Activated gamma-delta T cell treated with anti-CD3 and anti-CD28 coated beads, Interleukin-2, amount 50 U/mL, for 16 hours (primary cell): ENCODE measurements around the gene P2RX3.
"Not testable (repeated sequence)": the region's sequence is repeated elsewhere in the genome, so short reads cannot be mapped to it uniquely, and the experiment has no call there.

ENCODE experiments used
- DNase-seq: peaks from one replicate; pipeline ENCODE4 v3.0.0-alpha.2; 2020; ENCODE audit warnings: low read depth

The P2RX3 gene

GRCh38 chr11:57338142-57338541, at the start of gene P2RX3:
P2RX3 (plus strand) TSS chr11:57338352; CDS start chr11:57338551, 199 bp downstream.
- no peak for DNase-seq

GRCh38 chr11:57288771-57289579, 49.2 kb upstream of the P2RX3 start:
- no peak for DNase-seq

GRCh38 chr11:57290288-57290687, 47.9 kb upstream of the P2RX3 start:
- DNase-seq = no peak

GRCh38 chr11:57294225-57295131, 43.7 kb upstream of the P2RX3 start:
- DNase-seq = no peak

- not testable (repeated sequence) for DNase-seq
Observed at GRCh38 chr11:57296205-57296604, 41.9 kb upstream of the P2RX3 start.

- DNase-seq = no peak
Observed at GRCh38 chr11:57297221-57297620, 40.9 kb upstream of the P2RX3 start.

GRCh38 chr11:57299150-57299737, 38.9 kb upstream of the P2RX3 start:
- no peak for DNase-seq

- DNase-seq = no peak
Observed at GRCh38 chr11:57300785-57301184, 37.4 kb upstream of the P2RX3 start.

GRCh38 chr11:57301711-57302423, 36.3 kb upstream of the P2RX3 start:
- no peak for DNase-seq

GRCh38 chr11:57302489-57302888, 35.7 kb upstream of the P2RX3 start:
- no peak for DNase-seq

- no peak for DNase-seq
Observed at GRCh38 chr11:57303280-57303989, 34.7 kb upstream of the P2RX3 start.

- no peak for DNase-seq
Observed at GRCh38 chr11:57303990-57304579, 34.1 kb upstream of the P2RX3 start.

GRCh38 chr11:57305523-57305922, 32.6 kb upstream of the P2RX3 start:
- no peak for DNase-seq

- DNase-seq = no peak
Observed at GRCh38 chr11:57306161-57306876, 31.8 kb upstream of the P2RX3 start.

GRCh38 chr11:57306940-57307565, 31.1 kb upstream of the P2RX3 start:
- no peak for DNase-seq

- no peak for DNase-seq
Observed at GRCh38 chr11:57307666-57308270, 30.4 kb upstream of the P2RX3 start.

- DNase-seq = no peak
Observed at GRCh38 chr11:57308426-57309060, 29.6 kb upstream of the P2RX3 start.

- DNase-seq = no peak
Observed at GRCh38 chr11:57309106-57310059, 28.8 kb upstream of the P2RX3 start.
